ENCODE results near the gene CCDC92B.
"Not testable (repeated sequence)": the region's sequence is repeated elsewhere in the genome, so short reads cannot be mapped to it uniquely, and the experiment has no call there.

The CCDC92B gene

DNA sequence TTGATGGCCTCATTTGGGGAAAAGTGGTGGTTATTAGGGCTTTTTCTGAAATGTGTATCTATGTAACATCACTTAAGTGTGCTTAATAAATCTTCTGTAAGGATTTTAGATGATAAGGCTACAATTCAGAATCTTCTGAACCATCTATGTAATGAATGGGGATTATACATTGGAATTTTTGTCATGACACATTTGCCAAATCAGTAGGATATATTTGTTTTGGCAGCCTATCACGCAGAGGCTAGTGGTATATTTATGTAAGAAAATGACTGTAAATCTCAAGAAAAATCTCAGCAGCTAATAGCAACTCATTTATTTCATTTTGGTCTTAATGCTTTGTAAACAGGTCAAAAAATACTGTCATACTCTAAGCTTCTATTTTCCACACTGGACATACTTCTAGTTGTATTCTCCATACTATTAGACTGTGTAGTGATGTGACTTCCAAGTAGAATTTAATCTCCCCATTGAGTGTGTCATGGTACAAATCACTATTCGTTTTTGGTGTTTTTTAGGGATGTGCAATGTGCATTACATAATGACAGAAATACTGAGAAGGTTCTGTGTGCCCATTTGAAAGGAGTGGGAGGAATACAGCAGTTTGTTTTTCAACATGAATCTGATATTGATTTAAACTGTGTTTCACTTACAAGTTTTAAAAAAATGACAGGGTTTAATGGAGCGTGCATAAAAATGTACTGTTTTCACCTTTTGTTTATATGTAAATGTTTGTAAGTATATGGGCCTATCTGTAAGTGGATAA lies 67.1 kb downstream of the CCDC92B start:
- H3K27ac ChIP-seq = peak overlapping the region; percentile 75
- TF ChIP-seq CTCF (conservative IDR thresholded peaks at IDR 0.05) = no peak

- no peak for TF ChIP-seq CTCF (conservative IDR thresholded peaks at IDR 0.05)
- H3K27ac ChIP-seq = peak overlapping the region; percentile 75
Observed at GRCh38 chr17:2681650-2682049, 67.8 kb downstream of the CCDC92B start.

GRCh38 chr17:2680961-2681360 lies 68.5 kb downstream of the CCDC92B start:
- peak overlapping the region; percentile 75 for H3K27ac ChIP-seq
- TF ChIP-seq CTCF (conservative IDR thresholded peaks at IDR 0.05) = no peak

GRCh38 chr17:2679247-2679646 lies 70.2 kb downstream of the CCDC92B start:
- H3K27ac ChIP-seq = not testable (repeated sequence)

All from VCaP (cell line).